GM13976 (cell line): Measurements from ENCODE around the gene GTF2E1.

ENCODE experiments used
- DNase-seq: peaks from one replicate; pipeline ENCODE4 v3.0.0; 2012; ENCODE audit warnings: low spot score
- CTCF ChIP-seq: IDR thresholded peaks from 2 replicates; pipeline ENCODE4 v1.5.1; 2012; ENCODE audit warnings: borderline replicate concordance, mild to moderate bottlenecking; ENCODE audit not compliant: insufficient read depth; ENCODE audit errors: extremely low read depth, missing control alignments, control extremely low read depth
- in situ Hi-C: fragments of 300-500 bp; cut with MboI; formaldehyde crosslinking; loops from one replicate; pipeline ENCODE4 v1.12.0; 2022; ENCODE audit warnings: low sequenced_read_pairs, mixed read lengths, inconsistent platforms; ENCODE audit not compliant: unreplicated experiment

Gene GTF2E1

GRCh38 chr3:120766576-120766975 lies 24.0 kb downstream of the GTF2E1 start:
- TF ChIP-seq CTCF = no peak
- in situ Hi-C loops = no loop called here
- no peak for DNase-seq

GRCh38 chr3:120767106-120767505 lies 24.6 kb downstream of the GTF2E1 start:
- in situ Hi-C loops = no loop called here
- no peak for TF ChIP-seq CTCF
- no peak for DNase-seq

GRCh38 chr3:120769436-120769835 lies 26.9 kb downstream of the GTF2E1 start:
- no peak for TF ChIP-seq CTCF
- in situ Hi-C loops = no loop called here

GRCh38 chr3:120770891-120771290 lies 28.3 kb downstream of the GTF2E1 start:
- TF ChIP-seq CTCF = no peak
- no peak for DNase-seq
- in situ Hi-C loops = no loop called here

More at GRCh38 chr3:120769436-120769835, 26.9 kb downstream of the GTF2E1 start:
- DNase-seq = no peak

GRCh38 chr3:120772081-120772480 lies 29.5 kb downstream of the GTF2E1 start:
- DNase-seq = no peak
- in situ Hi-C loops = no loop called here
- no peak for TF ChIP-seq CTCF

GRCh38 chr3:120773932-120774331 lies 31.4 kb downstream of the GTF2E1 start:
- no peak for DNase-seq
- in situ Hi-C loops = no loop called here
- TF ChIP-seq CTCF = no peak

- in situ Hi-C loops = no loop called here
- TF ChIP-seq CTCF = no peak
- DNase-seq = no peak
These were observed 32.9 kb downstream of the GTF2E1 start for GRCh38 chr3:120775411-120775810.
